CD14-positive monocyte (primary cell): Measurements from ENCODE around the gene ZXDB. TPM values are rescaled to one million over a fixed set of nuclear protein-coding genes. Genes with fewer than 3 reads are reported as not detected.

Experiments used
- DNase-seq, 3 donors: peaks; one replicate each; pipeline ENCODE4 v3.0.0-alpha.2; 2011 to 2022
- H2AFZ ChIP-seq: 2 replicates; pipeline ENCODE4 v1.6.0; 2012; ENCODE audit warnings: mild to moderate bottlenecking, low read depth, low read length, inconsistent platforms; ENCODE audit not compliant: insufficient read depth, poor library complexity, severe bottlenecking
- H3K27ac ChIP-seq, 2 donors: 1 replicate in 1 of 2; 2 replicates in 1 of 2; pipeline ENCODE4 v1.5.1; 2012 to 2013; ENCODE audit warnings: low read length in 2 of 2, control low read depth in 1 of 2, inconsistent platforms in 1 of 2, low read depth in 1 of 2, mild to moderate bottlenecking in 1 of 2
- H3K27me3 ChIP-seq, 2 donors: one replicate each; pipeline versions ENCODE4 v1.6.0 to v1.6.1; 2011 to 2013; ENCODE audit warnings: low read length in 2 of 2; ENCODE audit not compliant: control insufficient read depth in 2 of 2, insufficient read depth in 2 of 2
- H3K36me3 ChIP-seq, 2 donors: replicated peaks in 1 of 2; 1 replicate in 1 of 2; 2 replicates in 1 of 2; pipeline versions ENCODE4 v1.5.1 to v1.6.1; 2012 to 2013; ENCODE audit warnings: low read length in 2 of 2, control low read depth in 1 of 2, inconsistent platforms in 1 of 2, mild to moderate bottlenecking in 1 of 2; ENCODE audit not compliant: insufficient read depth in 2 of 2, control insufficient read depth in 1 of 2
- H3K4me1 ChIP-seq, 2 donors: 1 replicate in 1 of 2; 2 replicates in 1 of 2; pipeline versions ENCODE4 v1.5.1 to v1.6.1; 2012 to 2013; ENCODE audit warnings: low read length in 2 of 2, control low read depth in 1 of 2, inconsistent platforms in 1 of 2, mild to moderate bottlenecking in 1 of 2, moderate library complexity in 1 of 2; ENCODE audit not compliant: insufficient read depth in 2 of 2, control insufficient read depth in 1 of 2
- H3K4me2 ChIP-seq: replicated peaks from 2 replicates; pipeline ENCODE3; 2012; ENCODE audit warnings: low read length, moderate library complexity, mild to moderate bottlenecking; ENCODE audit not compliant: poor library complexity, severe bottlenecking; ENCODE audit errors: extremely low read depth
- H3K4me3 ChIP-seq, 3 experiments: fragments of 200-600 bp in 1 of 3; sonication (generic) in 1 of 3; replicated peaks in 1 of 3; 1 replicate in 2 of 3; 2 replicates in 1 of 3; pipeline ENCODE4 v1.5.1; 2011 to 2013; ENCODE audit warnings: low read length in 3 of 3, mild to moderate bottlenecking in 3 of 3, control low read depth in 2 of 3, low read depth in 2 of 3, inconsistent platforms in 1 of 3, moderate library complexity in 1 of 3
- H3K79me2 ChIP-seq: 2 replicates; pipeline ENCODE4 v1.6.0; 2012; ENCODE audit warnings: mild to moderate bottlenecking, control low read depth, inconsistent platforms, low read length, moderate library complexity; ENCODE audit not compliant: insufficient read depth
- H3K9ac ChIP-seq: 2 replicates; pipeline ENCODE4 v1.6.0; 2017; ENCODE audit warnings: low read length, mild to moderate bottlenecking; ENCODE audit not compliant: insufficient read depth, poor library complexity, severe bottlenecking
- H3K9me3 ChIP-seq, 2 donors: replicated peaks in 1 of 2; 1 replicate in 1 of 2; 2 replicates in 1 of 2; pipeline versions ENCODE4 v1.5.1 to v1.6.1; 2012 to 2013; ENCODE audit warnings: low read length in 2 of 2, control low read depth in 1 of 2; ENCODE audit not compliant: control insufficient read depth in 1 of 2, insufficient read depth in 1 of 2
- H4K20me1 ChIP-seq: 2 replicates; pipeline ENCODE4 v1.6.0; 2012; ENCODE audit warnings: mild to moderate bottlenecking, low read length, control low read depth, moderate library complexity; ENCODE audit not compliant: insufficient read depth
- H3K27ac Mint-ChIP-seq, 7 donors: one replicate each; pipeline ENCODE4 v1.8.0; 2020; ENCODE audit warnings: mild to moderate bottlenecking in 7 of 7, mixed read lengths in 7 of 7, moderate library complexity in 6 of 7, inconsistent platforms in 2 of 7
- H3K27me3 Mint-ChIP-seq, 3 donors: one replicate each; pipeline ENCODE4 v1.8.0; 2021 to 2022; ENCODE audit warnings: low read depth in 3 of 3, mild to moderate bottlenecking in 3 of 3, mixed read lengths in 3 of 3, moderate library complexity in 3 of 3, inconsistent platforms in 1 of 3
- H3K36me3 Mint-ChIP-seq, 2 donors: one replicate each; pipeline ENCODE4 v1.8.0; 2020; ENCODE audit warnings: mixed read lengths in 2 of 2, inconsistent platforms in 1 of 2, mild to moderate bottlenecking in 1 of 2
- H3K4me1 Mint-ChIP-seq: one replicate; pipeline ENCODE4 v1.8.0; 2020; ENCODE audit warnings: mild to moderate bottlenecking, mixed read lengths
- H3K4me3 Mint-ChIP-seq, 2 donors: one replicate each; pipeline ENCODE4 v1.8.0; 2020; ENCODE audit warnings: mild to moderate bottlenecking in 2 of 2, mixed read lengths in 2 of 2, moderate library complexity in 1 of 2
- H3K9me3 Mint-ChIP-seq, 7 donors: one replicate each; pipeline ENCODE4 v1.8.0; 2020 to 2022; ENCODE audit warnings: mixed read lengths in 7 of 7, mild to moderate bottlenecking in 6 of 7, moderate library complexity in 6 of 7, inconsistent platforms in 2 of 7
- WGBS: methylation state at CpG from one replicate; pipeline ENCODE4 v1.1.5; 2013; ENCODE audit warnings: missing lambda C conversion rate; ENCODE audit not compliant: insufficient coverage; 5-methylcytosine and 5-hydroxymethylcytosine counted together
- intact Hi-C, 2 donors: fragments of 100-400 bp; cut with micrococcal nuclease; formaldehyde crosslinking; loops; one replicate each; pipeline versions ENCODE4 v1.15.0 to v1.15.1; 2023
- polyA plus RNA-seq, 3 donors: library from polyadenylated mRNA; depleted of rRNA in 1 of 3; unstranded in 2 of 3; stranded (reverse) in 1 of 3; fragments of 300-500 nt in 2 of 3; fragments of >200 nt in 1 of 3; fragmentation: Illumina TruSeq in 2 of 3; gene quantifications; 1 replicate in 2 of 3; 2 replicates in 1 of 3; pipeline ENCODE4 v1.2.3, GENCODE V29; 2012 to 2021
- TF ChIP-seq, protein P1 (sequence below): fragments of 200-600 bp; IDR thresholded peaks from one replicate; pipeline ENCODE4 v1.8.0; 2022; ENCODE audit warnings: antibody characterized with exemption, mild to moderate bottlenecking

The ZXDB gene
- polyA plus RNA-seq, 3 donors: 0.96 to 3.2 (median 1.4) TPM

DNA sequence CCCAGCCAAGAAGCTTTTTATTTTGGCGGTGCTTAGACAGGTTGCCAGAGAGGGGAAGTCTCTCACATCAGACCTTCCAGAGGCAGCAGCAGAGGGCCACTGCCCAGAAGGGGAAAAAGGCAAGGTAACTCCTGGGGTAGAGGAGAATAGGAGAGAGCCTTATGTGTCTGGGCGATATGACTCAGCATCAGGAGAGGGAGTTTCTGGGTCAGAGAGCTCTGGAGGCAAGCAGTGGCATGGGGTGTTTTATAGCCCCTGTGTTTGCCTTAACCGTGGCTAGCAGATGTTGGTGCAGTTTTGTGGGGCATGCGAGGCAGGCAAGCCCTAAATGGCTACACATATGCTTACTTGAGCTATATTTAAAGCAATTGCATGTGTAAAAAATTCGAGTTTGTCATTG, 8.3 kb upstream of the ZXDB start:
- Histone ChIP-seq H3K36me3 (no peaks in the 10 kb centered on the region), H4K20me1 (no peaks in the 10 kb centered on the region), H3K9me3 (no peaks in the 10 kb centered on the region), H3K79me2 (no peaks in the 10 kb centered on the region), H3K27ac (no peak overlapping the region), H3K9ac (no peak overlapping the region), H2AFZ (no peak overlapping the region), H3K4me3 (no peak overlapping the region), H3K27me3 (no peaks in the 10 kb centered on the region), H3K4me1 (no peaks in the 10 kb centered on the region), H3K4me2 (no peak overlapping the region)
- Mint-ChIP-seq H3K4me3 (no peak overlapping the region), H3K36me3 (no peaks in the 10 kb centered on the region), H3K27me3 (peaks cover 0 to 3% (median 1%) of the 10 kb centered on the region in 3 donors), H3K4me1 (no peaks in the 10 kb centered on the region), H3K27ac (no peak overlapping the region), H3K9me3 (peaks cover 0 to 3% (median 0%) of the 10 kb centered on the region in 7 donors)
- no peak for DNase-seq
- TF ChIP-seq, protein P1, sequence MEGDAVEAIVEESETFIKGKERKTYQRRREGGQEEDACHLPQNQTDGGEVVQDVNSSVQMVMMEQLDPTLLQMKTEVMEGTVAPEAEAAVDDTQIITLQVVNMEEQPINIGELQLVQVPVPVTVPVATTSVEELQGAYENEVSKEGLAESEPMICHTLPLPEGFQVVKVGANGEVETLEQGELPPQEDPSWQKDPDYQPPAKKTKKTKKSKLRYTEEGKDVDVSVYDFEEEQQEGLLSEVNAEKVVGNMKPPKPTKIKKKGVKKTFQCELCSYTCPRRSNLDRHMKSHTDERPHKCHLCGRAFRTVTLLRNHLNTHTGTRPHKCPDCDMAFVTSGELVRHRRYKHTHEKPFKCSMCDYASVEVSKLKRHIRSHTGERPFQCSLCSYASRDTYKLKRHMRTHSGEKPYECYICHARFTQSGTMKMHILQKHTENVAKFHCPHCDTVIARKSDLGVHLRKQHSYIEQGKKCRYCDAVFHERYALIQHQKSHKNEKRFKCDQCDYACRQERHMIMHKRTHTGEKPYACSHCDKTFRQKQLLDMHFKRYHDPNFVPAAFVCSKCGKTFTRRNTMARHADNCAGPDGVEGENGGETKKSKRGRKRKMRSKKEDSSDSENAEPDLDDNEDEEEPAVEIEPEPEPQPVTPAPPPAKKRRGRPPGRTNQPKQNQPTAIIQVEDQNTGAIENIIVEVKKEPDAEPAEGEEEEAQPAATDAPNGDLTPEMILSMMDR: no peak
- intact Hi-C loops: no loop called here
- 100% methylated on average over 1 of the region's 5 CpGs for WGBS

DNA sequence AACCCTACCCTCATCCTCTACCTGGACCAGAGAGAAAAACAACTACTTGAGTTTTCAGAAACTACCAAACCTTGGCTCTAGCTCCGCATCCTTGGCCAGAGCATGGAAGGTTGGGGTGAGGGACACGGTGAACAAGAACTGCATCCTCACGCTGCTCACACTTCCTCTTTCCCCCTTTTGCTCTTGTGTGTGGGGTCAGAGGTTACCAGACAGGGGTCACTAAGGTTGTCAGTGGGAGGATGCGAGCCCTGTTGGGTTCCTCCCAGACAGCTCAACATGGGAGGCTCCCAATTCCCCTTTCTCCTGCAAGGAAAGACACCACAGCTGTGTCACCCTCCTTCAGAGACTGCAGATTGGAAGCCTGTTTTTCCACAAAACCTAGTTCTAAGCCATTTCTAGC, 5.5 kb upstream of the ZXDB start:
- Mint-ChIP-seq H3K4me3 (no peak overlapping the region), H3K36me3 (no peaks in the 10 kb centered on the region), H3K27me3 (peaks cover 0 to 3% (median 1%) of the 10 kb centered on the region in 3 donors), H3K4me1 (peaks cover 7% of the 10 kb centered on the region), H3K9me3 (peaks cover 0 to 3% (median 0%) of the 10 kb centered on the region in 7 donors), H3K27ac (no peak overlapping the region)
- no peak for DNase-seq
- no peak overlapping the region for H3K9ac ChIP-seq
- no peak overlapping the region for H3K27ac ChIP-seq
- peaks cover 5 to 7% of the 10 kb centered on the region in 2 donors for H3K4me1 ChIP-seq
- H2AFZ ChIP-seq: no peak overlapping the region
- TF ChIP-seq, protein P1: no peak
- H4K20me1 ChIP-seq: no peaks in the 10 kb centered on the region
- no peak overlapping the region for H3K4me3 ChIP-seq
- no peaks in the 10 kb centered on the region for H3K9me3 ChIP-seq
- H3K4me2 ChIP-seq: no peak overlapping the region
- no peaks in the 10 kb centered on the region for H3K27me3 ChIP-seq
- no peaks in the 10 kb centered on the region for H3K36me3 ChIP-seq
- H3K79me2 ChIP-seq: no peaks in the 10 kb centered on the region
- WGBS: no CpG with 5 or more reads among the region's 4 CpGs
- intact Hi-C loops: no loop called here
